ENCODE measurements around the gene MPP2.

DNA sequence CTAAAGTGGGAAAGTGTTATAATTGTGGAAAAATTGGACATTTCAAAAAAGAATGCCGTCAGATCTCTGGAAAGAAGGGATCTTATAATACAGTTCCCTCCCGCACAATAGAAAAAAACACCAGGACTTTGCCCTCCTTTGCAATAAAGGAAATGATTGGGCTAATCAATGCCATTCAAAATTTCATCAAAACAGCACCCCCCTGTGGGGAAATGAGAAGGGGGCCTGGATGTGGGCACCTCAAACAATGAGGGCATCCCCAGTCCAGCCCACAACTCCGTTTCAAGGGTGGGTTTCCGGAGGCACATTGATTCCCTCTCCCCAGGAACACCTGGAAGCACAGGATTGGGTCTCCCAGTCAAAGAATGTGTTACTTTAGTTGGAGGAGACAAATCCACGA lies 34.2 kb downstream of the MPP2 start:
- TF ChIP-seq EZH2 (IDR thresholded peaks at IDR 0.05; ENCODE audit: insufficient read depth, poor library complexity, severe bottlenecking): no peak
- TF ChIP-seq EZH2phosphoT487 (IDR thresholded peaks at IDR 0.05; ENCODE audit: insufficient read depth, low read depth): no peak

Data from GM23248 (cell line).